B cell (primary cell): ENCODE results near the gene GGA3. TPM values are rescaled to one million over a fixed set of nuclear protein-coding genes. Genes with fewer than 3 reads are reported as not detected.
A peak's percentile ranks its signal among the peaks of the same experiment; 100 is the strongest.

ENCODE experiments used
- ATAC-seq: fragments of 200-7000 bp; cut with Tn5 transposase; one replicate; pipeline ENCODE4 v1.10.0; 2021; ENCODE audit warnings: low read depth, mild to moderate bottlenecking, moderate number of reproducible peaks, moderate library complexity
- CTCF ChIA-PET: fragments of 350-600 bp; sonication (Branson Sonifier 250); formaldehyde crosslinking; loops from one replicate; lab custom pipeline; 2021; ENCODE audit warnings: antibody characterized with exemption, inconsistent platforms; lab: Charles Lee
- POLR2A ChIA-PET: fragments of 350-600 bp; sonication (Branson Sonifier 250); formaldehyde crosslinking; loops from one replicate; lab custom pipeline; 2021; ENCODE audit warnings: antibody characterized with exemption; lab: Charles Lee
- DNase-seq: peaks from one replicate; pipeline ENCODE4 v3.0.0; 2013
- H2AFZ ChIP-seq: 2 replicates; pipeline ENCODE4 v1.6.1; 2012; ENCODE audit warnings: mild to moderate bottlenecking, low read depth, low read length; ENCODE audit not compliant: insufficient read depth, poor library complexity, severe bottlenecking
- H3K27ac ChIP-seq, 2 donors: 1 replicate in 1 of 2; 2 replicates in 1 of 2; pipeline ENCODE4 v1.5.1; 2012 to 2013; ENCODE audit warnings: low read length in 2 of 2, mild to moderate bottlenecking in 2 of 2, moderate library complexity in 1 of 2
- H3K27me3 ChIP-seq, 4 experiments: fragments of 200-600 bp in 1 of 4; sonication (generic) in 1 of 4; replicated peaks in 1 of 4; 1 replicate in 2 of 4; 2 replicates in 2 of 4; pipeline versions ENCODE4 v1.6.1 to v1.7.0; 2013 to 2016; ENCODE audit warnings: low read length in 3 of 4, mild to moderate bottlenecking in 2 of 4, mixed read lengths in 1 of 4, moderate library complexity in 1 of 4; ENCODE audit not compliant: insufficient read depth in 4 of 4, control insufficient read depth in 3 of 4; ENCODE audit errors: control extremely low read depth in 1 of 4
- H3K36me3 ChIP-seq, 2 experiments: replicated peaks in 1 of 2; 1 replicate in 1 of 2; 2 replicates in 1 of 2; pipeline versions ENCODE4 v1.6.1 to v1.7.1; 2013; ENCODE audit warnings: low read length in 1 of 2; ENCODE audit not compliant: insufficient read depth in 2 of 2, control insufficient read depth in 1 of 2; ENCODE audit errors: control extremely low read depth in 1 of 2, extremely low read depth in 1 of 2
- H3K4me1 ChIP-seq, 2 donors: fragments of 200-600 bp in 1 of 2; sonication (generic) in 1 of 2; 1 replicate in 1 of 2; 2 replicates in 1 of 2; pipeline versions ENCODE4 v1.5.1 to v1.6.1; 2013 to 2017; ENCODE audit warnings: low read length in 2 of 2; ENCODE audit not compliant: control insufficient read depth in 2 of 2, insufficient read depth in 2 of 2
- H3K4me2 ChIP-seq: replicated peaks from 2 replicates; pipeline ENCODE3; 2012; ENCODE audit warnings: mild to moderate bottlenecking, low read depth, low read length; ENCODE audit not compliant: poor library complexity, severe bottlenecking
- H3K4me3 ChIP-seq, 5 experiments: fragments of 200-600 bp in 1 of 5; sonication (generic) in 1 of 5; 1 replicate in 3 of 5; 2 replicates in 2 of 5; pipeline versions ENCODE4 v1.5.1 to v1.7.0; 2011 to 2016; ENCODE audit warnings: low read length in 4 of 5, mild to moderate bottlenecking in 4 of 5, low read depth in 2 of 5, control low read depth in 1 of 5, moderate library complexity in 1 of 5; ENCODE audit not compliant: insufficient read depth in 1 of 5; ENCODE audit errors: control extremely low read depth in 1 of 5, extremely low read depth in 1 of 5
- H3K79me2 ChIP-seq: fragments of 200-600 bp; sonication (generic); one replicate; pipeline ENCODE4 v1.6.0; 2016; ENCODE audit warnings: low read length; ENCODE audit not compliant: control insufficient read depth, insufficient read depth
- H3K9ac ChIP-seq: fragments of 200-600 bp; sonication (generic); 2 replicates; pipeline ENCODE4 v1.6.1; 2017; ENCODE audit warnings: mild to moderate bottlenecking, low read length, moderate library complexity
- H3K9me3 ChIP-seq, 3 donors: one replicate each; pipeline versions ENCODE4 v1.6.1 to v1.7.1; 2013; ENCODE audit warnings: low read length in 2 of 3; ENCODE audit not compliant: control insufficient read depth in 2 of 3, insufficient read depth in 1 of 3; ENCODE audit errors: control extremely low read depth in 1 of 3
- H4K20me1 ChIP-seq: 2 replicates; pipeline ENCODE4 v1.6.0; 2012; ENCODE audit warnings: mild to moderate bottlenecking, low read length; ENCODE audit not compliant: insufficient read depth, control insufficient read depth, poor library complexity, severe bottlenecking
- H3K27ac Mint-ChIP-seq: one replicate; pipeline ENCODE4 v1.8.0; 2021; ENCODE audit warnings: mixed read lengths
- H3K27me3 Mint-ChIP-seq: one replicate; pipeline ENCODE4 v1.8.0; 2021; ENCODE audit warnings: mixed read lengths
- H3K4me1 Mint-ChIP-seq: one replicate; pipeline ENCODE4 v1.8.0; 2021; ENCODE audit warnings: mixed read lengths
- H3K4me3 Mint-ChIP-seq: one replicate; pipeline ENCODE4 v1.8.0; 2021; ENCODE audit warnings: mixed read lengths
- H3K9me3 Mint-ChIP-seq: one replicate; pipeline ENCODE4 v1.8.0; 2022; ENCODE audit warnings: mixed read lengths; ENCODE audit not compliant: insufficient read depth
- EZH2 ChIP-seq: IDR thresholded peaks from 2 replicates; pipeline ENCODE4 v1.6.1; 2012; ENCODE audit warnings: borderline replicate concordance, low read depth, mild to moderate bottlenecking, moderate library complexity, low read length; ENCODE audit not compliant: insufficient read depth, poor library complexity, severe bottlenecking
- WGBS: methylation state at CpG from one replicate; pipeline ENCODE4 v1.1.5; 2013; ENCODE audit warnings: missing lambda C conversion rate; ENCODE audit not compliant: insufficient coverage; 5-methylcytosine and 5-hydroxymethylcytosine counted together
- intact Hi-C: fragments of 100-400 bp; cut with micrococcal nuclease; formaldehyde crosslinking; loops from one replicate; pipeline ENCODE4 v1.10.0; 2022
- polyA plus RNA-seq: library from polyadenylated mRNA; depleted of rRNA; stranded (reverse); fragments of >200 nt; gene quantifications from 2 replicates; pipeline ENCODE4 v1.2.3, GENCODE V29; 2012
- total RNA-seq, 2 donors: library from RNA; stranded (reverse); fragments of 120-200 nt in 1 of 2; gene quantifications; 1 replicate in 1 of 2; 2 replicates in 1 of 2; pipeline versions ENCODE4 v1.2.3 to v1.2.4, GENCODE V29; 2013 to 2022
- TF ChIP-seq, protein P1 (sequence below): fragments of 200-600 bp; IDR thresholded peaks from one replicate; pipeline ENCODE4 v1.8.0; 2022; ENCODE audit warnings: antibody characterized with exemption, mild to moderate bottlenecking

The GGA3 gene
- total and polyA plus RNA-seq, 2 donors (not counting 1 experiment from before 2014, with no cell fraction given) = 109 to 135 TPM

DNA sequence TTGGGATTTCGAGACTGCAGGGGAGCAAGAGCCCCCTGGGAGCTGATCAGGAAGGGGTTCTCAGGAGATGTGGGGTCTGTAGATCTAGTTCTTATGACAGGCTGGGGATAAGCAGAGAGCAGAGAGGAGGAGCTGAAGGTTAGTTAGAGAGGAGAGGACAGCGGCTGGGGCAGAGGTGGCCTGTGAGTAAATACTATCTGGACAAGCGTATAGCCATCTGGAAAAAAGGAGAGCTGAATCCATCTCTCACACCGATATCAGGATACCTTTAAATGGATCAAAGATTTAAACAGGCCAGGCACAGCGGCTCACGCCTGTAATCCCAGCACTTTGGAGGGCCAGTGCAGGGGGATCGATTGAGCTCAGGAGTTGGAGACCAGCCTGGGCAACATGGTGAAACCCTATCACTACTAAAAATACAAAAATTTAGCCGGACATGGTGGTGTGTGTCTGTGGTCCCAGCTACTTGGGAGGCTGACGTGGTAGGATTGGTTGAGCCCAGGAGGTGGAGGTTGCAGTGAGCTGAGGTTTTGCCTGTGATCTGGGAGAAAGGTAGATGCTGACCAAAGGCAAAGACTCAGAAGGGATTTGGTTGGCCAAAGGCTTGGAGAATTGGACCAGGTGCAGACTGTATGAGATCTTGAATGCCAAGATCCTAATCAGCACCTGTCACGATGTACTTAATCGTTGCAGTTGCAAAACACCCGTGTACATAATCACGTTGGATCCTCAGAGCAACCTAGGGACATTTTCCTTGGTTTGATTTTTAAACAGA is 46.7 kb upstream of the GGA3 start:
- Histone ChIP-seq H3K27ac (no peak overlapping the region), H3K9ac (no peak overlapping the region), H3K4me3 (no peak overlapping the region), H3K4me1 (peaks cover 22 to 32% of the 10 kb centered on the region in 2 donors), H3K4me2 (no peak overlapping the region), H3K79me2 (peaks cover 60% of the 10 kb centered on the region), H2AFZ (no peak overlapping the region), H3K36me3 (no peaks in the 10 kb centered on the region), H3K27me3 (no peaks in the 10 kb centered on the region), H4K20me1 (no peaks in the 10 kb centered on the region), H3K9me3 (no peaks in the 10 kb centered on the region)
- CTCF ChIA-PET = interaction anchor here (0.7 to 2.1 kb wide), 4 partner anchors 9 to 15 kb away, joined by 3 to 9 read pairs (median 6); no protein-coding TSS in a partner anchor
- DNase-seq (no peak), ATAC-seq (no peak)
- peaks cover 23% of the 10 kb centered on the region for H3K4me1 Mint-ChIP-seq
- WGBS = 87% methylated on average over 10 of the region's 13 CpGs
- peak overlapping the region; percentile 60 for H3K27ac Mint-ChIP-seq
- no peaks in the 10 kb centered on the region for H3K9me3 Mint-ChIP-seq
- H3K4me3 Mint-ChIP-seq = no peak overlapping the region
- no peaks in the 10 kb centered on the region for H3K27me3 Mint-ChIP-seq
- TF ChIP-seq, protein P1, sequence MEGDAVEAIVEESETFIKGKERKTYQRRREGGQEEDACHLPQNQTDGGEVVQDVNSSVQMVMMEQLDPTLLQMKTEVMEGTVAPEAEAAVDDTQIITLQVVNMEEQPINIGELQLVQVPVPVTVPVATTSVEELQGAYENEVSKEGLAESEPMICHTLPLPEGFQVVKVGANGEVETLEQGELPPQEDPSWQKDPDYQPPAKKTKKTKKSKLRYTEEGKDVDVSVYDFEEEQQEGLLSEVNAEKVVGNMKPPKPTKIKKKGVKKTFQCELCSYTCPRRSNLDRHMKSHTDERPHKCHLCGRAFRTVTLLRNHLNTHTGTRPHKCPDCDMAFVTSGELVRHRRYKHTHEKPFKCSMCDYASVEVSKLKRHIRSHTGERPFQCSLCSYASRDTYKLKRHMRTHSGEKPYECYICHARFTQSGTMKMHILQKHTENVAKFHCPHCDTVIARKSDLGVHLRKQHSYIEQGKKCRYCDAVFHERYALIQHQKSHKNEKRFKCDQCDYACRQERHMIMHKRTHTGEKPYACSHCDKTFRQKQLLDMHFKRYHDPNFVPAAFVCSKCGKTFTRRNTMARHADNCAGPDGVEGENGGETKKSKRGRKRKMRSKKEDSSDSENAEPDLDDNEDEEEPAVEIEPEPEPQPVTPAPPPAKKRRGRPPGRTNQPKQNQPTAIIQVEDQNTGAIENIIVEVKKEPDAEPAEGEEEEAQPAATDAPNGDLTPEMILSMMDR = no peak
- no peak for TF ChIP-seq EZH2
- POLR2A ChIA-PET = no interaction called here
- intact Hi-C loops = no loop called here

DNA sequence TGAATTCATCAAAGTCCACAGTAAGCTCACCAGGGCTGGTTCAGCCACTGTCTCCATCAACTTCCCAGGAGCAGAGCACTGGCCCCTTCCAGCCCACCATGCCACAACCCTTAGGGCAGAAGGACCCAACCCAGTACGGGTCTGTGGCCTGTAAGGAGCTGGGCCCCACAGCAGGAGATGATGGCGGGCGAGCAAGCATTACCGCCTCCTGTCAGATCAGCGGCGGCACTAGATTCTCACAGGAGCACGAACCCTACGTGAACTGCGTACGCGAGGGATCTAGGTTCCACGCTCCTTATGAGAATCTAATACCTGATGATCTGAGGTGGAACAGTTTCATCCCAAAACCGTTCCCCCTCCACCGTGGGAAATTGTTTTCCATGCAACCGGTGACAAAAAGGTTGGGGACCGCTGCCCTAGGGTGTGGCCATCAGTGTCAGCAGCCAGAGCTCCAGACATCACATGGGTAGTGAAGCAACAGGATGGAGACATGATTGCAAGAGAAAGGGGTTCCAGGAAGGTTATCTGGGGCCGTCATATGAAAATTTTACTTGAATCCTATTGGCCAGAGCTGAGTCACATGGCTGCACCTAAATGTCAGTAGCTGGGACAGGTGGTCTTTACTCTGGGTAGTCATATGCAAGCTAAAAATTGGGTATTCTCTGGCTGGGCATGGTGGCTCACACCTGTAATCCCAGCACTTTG is 40.2 kb upstream of the GGA3 start:
- no peaks in the 10 kb centered on the region for H4K20me1 ChIP-seq
- H3K27ac ChIP-seq = no peak overlapping the region
- 94% methylated on average over 17 of the region's 17 CpGs for WGBS
- peaks cover 40% of the 10 kb centered on the region for H3K79me2 ChIP-seq
- Mint-ChIP-seq H3K4me1 (peaks cover 22% of the 10 kb centered on the region), H3K27ac (no peak overlapping the region), H3K9me3 (no peaks in the 10 kb centered on the region), H3K27me3 (no peaks in the 10 kb centered on the region), H3K4me3 (no peak overlapping the region)
- H3K4me1 ChIP-seq = peaks cover 17 to 22% of the 10 kb centered on the region in 2 donors
- H3K9me3 ChIP-seq = peaks cover 0 to 2% (median 0%) of the 10 kb centered on the region in 3 donors
- no peak overlapping the region for H3K9ac ChIP-seq
- no peak for DNase-seq
- TF ChIP-seq EZH2 = no peak
- TF ChIP-seq, protein P1 = no peak
- no peaks in the 10 kb centered on the region for H3K36me3 ChIP-seq
- CTCF ChIA-PET = interaction anchor here (1.1 to 1.2 kb wide), 2 partner anchors 8 to 52 kb away, joined by 3 to 4 read pairs; no protein-coding TSS in a partner anchor
- ATAC-seq = no peak
- no peak overlapping the region for H2AFZ ChIP-seq
- no peak overlapping the region for H3K4me3 ChIP-seq
- intact Hi-C loops = no loop called here
- POLR2A ChIA-PET = no interaction called here
- no peaks in the 10 kb centered on the region for H3K27me3 ChIP-seq
- no peak overlapping the region for H3K4me2 ChIP-seq
